Raji (cell line): ENCODE results near the gene UNC93B1.

Source experiments
- POLR2A ChIP-seq: IDR thresholded peaks from 2 replicates; pipeline ENCODE4 v1.6.1; 2011; ENCODE audit warnings: low read depth, low read length, control low read depth; ENCODE audit not compliant: insufficient read depth

UNC93B1 gene

DNA sequence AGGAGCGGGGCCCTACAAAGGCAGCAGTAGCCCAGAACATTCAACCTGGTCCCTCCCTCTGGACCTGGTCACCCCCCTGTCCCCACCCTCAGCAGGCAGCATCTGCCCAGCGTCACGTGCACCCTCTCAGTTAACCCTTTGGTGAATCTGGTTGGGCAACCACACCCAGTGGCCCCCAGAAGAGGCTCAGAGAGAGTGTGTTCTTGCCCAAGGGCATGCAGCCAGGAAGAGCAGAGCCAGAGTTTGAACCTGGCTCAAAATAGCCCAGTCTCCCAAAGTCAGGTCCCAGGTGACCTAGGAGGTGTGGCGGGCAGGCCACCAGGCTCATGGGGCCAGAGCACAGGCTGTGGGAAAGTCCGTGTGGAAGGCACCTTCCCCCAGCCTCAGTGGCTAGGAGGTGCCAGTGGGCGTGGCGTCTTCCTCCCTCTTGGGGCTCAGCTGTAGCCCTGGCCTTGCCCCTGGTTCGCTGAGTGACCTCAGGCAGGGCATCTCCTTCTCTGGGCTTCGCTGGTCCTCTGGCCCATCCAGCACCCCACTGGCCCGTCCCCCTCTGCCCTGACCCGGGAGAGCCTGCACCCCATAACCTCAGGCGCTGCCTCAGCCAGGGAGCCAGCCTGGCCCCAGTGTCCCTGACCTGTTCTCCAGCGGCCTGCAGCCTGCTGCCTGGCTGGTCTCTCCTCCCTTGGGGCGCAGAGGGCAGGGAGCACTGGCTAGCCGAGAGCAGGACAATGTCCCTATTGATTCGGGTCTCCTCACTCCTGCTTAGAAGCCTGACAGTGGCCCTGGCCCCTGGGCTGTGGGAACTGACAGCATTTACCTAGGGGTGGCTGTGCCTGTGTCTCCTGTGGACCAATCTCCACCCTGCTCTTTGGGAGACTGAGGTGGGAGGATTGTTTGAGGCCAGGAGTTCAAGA, 13.3 kb upstream of the UNC93B1 start:
- no peak for TF ChIP-seq POLR2A

DNA sequence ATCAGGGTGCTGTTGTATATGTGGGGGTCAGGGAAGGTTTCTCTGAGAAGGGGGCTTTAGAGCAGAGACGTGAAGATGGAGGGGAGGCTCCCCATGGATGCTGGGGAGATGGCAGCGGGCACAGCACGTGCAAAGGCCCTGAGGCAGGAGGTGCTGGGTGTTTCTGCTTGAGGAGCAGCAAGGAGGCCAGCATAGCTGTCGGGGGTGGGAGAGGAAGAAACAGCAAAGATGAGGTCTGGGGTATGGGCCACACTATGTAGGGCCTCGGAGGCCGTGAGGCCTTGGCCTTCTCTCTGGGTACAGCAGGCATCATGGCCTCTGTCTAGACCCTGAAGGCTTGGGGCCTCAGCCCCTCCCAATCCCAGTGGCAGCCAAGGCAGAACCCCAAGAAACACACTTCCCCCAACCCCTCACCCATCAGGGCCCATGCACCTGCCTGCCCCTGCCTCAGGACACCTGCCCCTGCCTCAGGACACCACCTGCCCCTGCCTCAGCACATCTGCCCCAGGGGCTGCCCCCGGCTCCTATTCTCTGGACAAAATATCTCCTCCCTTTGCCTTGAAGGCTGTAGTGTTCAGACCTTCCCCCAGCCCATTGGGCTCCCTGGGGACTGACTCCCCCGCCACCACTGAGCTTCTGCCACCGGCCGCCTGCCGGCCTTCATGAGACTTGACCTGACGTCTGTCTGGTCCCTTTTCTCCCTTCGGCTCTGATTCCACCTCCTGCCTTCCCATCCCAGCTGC, 12.4 kb upstream of the UNC93B1 start:
- no peak for TF ChIP-seq POLR2A

DNA sequence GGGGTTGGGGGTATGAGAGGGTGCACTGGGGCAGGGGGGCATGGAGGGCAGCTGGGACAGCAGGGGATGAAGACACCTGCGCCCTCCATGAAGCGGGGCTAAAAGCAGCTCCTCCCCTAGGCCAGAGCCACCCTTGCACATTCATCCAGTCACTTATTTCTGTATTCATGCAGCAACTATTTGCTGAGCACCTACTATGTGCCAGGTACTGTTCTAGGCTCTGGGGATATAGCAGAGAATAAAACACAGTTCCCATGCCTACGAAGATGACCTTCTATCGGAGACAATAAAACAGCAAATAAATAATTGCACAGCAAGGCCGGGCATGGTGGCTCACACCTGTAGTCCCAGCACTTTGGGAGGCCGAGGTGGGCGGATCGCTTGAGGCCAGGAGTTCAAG, 11.6 kb upstream of the UNC93B1 start:
- no peak for TF ChIP-seq POLR2A

DNA sequence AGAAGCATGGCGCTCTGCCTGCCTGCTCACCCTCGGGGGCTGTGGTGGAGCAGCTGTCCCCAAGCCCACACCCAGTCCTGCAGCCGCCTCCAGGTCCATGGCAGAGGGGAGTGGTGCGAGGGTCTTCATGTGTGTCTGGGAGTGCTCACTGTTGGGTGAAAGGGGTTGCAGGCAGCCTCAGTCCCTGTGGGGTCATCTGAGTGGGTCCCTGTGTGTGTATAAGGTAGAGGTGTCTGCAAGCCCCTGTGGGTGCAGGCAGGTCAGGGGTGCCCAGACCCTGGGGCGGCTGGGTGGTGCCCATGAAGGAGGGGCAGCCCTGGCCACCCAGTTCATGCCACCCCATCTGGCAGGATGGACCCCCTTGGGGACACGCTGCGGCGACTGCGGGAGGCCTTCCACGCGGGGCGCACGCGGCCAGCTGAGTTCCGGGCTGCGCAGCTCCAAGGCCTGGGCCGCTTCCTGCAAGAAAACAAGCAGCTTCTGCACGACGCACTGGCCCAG, 11.1 kb upstream of the UNC93B1 start:
- no peak for TF ChIP-seq POLR2A

DNA sequence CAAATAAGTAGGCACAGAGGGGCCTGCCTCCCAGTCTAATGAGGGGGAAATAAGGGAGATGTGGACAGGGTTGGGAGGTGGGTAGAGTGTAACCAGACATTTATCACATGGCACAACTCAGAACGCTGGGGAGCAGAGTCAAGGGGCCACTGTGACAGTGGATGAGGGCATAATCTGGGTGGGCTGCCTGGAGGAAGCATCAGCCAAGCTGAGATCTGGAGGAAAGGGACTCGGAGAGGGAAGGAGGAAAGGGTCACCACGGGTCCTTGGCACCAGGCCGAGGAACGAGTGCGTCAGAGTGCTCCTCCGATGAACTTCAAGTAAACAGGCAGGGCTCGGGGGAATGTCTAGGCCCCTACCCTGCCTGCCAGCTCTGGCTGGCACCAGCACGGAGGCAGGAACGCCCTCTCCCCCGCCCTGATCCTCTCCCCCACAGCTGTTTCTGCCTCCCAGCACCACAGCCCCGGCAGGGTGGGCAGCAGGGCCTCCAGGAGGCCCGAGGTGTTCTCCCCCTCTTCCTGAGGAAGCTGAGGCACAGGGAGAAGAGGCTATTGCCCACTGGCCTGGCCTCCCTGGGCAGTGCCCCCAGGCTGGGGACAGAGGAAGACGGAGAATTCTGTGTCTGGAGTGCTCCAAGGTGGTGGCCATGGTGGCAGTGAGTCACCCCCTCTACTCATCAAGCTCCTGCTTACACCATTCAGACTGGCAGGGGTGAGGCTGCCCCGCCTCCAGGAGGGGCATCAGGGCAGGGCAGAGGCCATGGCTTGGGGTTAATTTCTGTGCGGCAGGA, 10.5 kb upstream of the UNC93B1 start:
- TF ChIP-seq POLR2A = no peak

DNA sequence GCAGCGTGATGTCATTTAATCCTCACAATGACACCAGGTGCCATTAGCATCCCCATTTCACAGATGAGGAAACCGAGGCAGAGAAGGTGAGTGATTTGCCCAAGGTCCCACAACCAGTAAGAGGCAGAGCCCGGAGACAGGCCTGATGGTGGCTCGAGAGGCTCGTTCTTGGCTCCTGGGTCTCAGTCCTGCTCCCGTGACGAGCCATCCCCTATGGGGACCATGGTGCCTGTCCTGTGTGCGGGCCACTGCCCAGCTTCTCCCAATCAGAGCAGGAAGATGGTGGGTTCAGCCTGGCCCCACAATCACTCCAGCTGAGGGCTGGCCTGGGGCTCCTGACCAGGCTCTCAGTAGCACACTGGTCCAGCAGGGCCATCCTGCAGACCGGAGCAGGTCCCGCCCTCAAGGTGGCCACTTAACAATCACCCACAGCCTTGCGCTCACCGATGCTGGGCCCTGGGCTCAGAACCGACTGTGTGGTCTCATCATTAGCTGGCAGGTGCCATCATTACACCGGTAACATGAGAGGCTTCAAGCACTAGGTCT, 9.8 kb upstream of the UNC93B1 start:
- no peak for TF ChIP-seq POLR2A

DNA sequence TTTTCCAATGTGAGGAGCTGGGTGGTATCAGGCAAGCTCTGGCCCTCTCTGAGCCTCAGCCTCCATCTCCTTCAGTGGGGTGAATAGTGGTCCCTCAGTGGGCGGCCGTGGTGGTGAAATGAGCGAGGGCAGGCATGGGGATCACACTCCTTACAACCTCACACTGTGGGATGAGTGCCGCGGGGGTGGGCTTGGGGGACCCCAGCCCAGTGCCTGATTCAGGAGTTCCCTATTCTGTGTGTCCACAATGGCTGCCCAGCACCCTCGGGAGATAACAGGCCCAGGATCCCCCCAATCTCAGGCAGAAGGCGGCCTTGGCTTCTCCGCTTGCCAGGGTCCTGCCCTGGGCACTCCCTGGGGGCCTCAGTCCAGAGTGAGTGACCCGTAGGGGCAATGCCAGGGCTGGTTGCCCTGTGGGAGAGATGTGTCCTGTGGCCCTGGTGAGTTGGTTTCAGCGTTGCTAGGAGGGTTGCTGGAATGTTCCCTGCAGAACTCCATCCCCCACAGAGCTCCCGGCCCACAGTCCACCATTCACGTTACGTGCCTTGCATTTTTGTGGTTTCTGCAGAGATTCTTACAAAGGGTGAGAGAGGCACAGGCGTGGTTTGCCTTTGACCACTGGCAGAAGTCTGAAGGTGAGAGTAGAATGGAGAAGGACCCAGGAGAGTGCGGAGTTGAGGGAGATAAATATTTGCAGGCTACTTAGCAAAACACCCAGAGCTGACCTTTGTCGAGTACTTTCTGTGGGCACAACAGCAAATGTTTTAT, 9.1 kb upstream of the UNC93B1 start:
- TF ChIP-seq POLR2A = no peak

DNA sequence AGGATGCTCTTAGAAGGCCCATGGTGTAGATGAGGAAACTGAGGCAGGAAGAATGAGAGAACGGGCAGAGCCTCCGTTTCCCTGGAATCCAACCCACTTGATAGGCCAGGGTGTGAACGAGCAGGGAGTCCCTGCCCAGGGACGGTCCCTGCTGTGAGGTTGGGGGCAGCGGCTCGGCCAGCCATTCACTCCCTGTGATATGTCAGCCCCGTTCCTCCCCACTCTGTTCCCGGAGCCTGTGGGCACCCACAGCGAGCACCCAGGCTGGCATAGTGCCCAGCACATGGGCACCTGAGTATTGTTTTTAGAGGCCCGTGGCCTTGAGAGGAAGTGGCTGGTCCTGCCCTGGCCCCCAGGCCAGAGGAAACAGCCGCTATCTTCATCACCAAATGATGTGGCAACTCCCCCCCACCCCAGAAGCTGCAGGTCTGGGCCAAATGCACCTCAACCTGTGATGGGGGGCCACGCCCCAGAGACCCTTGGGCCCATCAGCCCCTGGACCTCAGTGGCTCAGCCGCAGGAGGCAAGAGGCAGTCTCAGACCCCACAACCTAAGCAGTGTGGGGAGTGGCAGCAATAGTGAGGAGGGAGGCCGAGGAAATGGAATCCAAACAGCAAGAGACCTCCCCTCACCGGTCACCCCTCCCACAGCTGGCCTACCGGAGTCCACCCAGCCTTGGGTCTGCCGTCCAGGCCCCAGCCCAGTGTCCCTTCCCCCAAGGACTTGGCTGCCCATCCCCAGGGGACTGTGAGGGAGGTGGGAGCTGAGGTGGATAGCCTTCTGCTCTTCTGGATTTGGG, 8.3 kb upstream of the UNC93B1 start:
- no peak for TF ChIP-seq POLR2A

DNA sequence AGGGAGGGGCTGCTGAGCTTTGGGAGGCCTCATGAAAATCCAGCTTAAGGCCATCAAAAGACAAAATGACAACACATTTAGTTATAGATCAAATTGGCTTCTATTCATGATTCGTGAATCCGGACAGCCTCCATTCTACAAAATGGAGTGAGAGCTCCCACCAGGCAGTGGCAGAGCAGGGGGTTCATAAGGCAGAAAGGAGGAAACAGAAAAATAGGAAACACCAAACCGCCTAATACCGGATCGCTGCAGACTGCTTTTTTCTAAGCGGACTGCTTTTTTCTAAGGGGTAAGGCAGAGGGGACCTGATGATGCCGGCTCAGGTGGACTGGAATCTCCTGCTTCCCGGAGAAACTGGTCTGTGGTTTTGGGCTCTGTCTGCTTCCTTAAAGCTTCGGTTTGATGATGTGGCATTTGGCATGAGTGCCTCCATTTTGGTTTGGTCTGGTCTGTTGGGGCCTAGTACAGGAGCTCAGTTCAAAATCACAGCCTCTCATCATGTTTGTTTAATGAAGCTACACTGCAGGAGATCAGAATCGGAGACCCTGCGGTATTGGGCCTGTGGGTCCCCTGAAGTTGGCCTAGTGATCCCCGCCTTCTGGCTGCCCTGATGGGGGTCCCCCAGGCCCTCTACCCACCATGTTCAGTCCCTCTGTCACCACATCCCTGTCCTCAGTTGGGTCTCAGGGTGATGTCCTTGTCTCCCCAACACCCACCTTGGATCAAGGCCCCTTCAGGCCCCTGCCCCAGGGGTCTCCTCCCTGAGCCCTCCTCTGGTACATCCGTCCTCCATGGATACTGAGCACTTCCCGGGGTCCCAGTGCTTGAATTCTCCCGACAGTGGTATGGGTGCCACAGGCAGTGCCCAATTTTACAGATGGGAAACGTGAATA, 7.4 kb upstream of the UNC93B1 start:
- TF ChIP-seq POLR2A = no peak

DNA sequence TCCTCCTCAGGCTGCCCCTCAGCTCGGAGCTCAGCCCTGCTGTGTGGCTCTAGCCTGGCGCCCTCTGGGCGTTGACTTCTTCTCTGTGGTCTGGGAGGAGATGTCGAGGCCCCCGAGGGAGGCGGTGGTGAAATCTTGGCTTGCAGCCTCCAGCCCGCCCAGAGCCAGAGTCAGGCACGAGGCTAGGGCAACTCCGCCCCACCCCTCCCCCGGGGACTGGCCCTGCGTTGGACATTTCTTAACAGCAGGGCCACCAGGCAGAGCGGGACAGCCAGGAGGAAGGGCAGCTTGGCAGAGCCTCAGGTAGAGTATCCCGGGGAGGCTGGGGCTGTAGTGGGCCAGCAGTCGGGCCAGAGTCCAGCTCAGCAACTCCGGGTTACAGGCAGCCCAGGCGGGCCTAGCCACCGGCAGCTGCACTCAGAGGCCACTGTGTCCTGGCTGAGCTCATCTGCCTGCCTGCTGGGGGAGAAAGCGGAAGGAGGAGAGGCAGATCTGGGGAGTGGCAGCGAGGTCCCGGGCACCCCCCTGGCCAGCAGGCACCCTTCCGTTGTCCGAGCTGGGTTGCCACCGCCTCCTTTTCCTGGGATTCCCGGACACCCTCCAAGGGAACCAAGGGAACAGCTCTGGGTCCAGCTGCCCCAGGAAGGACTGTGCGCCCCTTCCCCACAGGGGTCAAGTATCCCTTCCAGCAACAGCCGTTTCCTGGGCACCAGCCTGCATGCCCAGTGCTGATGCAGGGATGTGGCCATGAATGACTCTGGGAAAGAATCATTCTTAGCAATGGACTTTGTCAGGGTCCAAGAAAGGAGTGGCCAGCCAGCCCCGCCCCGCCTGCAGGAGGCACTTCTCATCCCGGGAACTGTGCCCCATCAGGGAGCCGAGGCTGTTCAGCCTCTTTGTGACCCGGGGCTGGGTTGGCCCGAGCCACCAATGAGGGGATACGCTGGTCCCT, 6.5 kb upstream of the UNC93B1 start, which contains the start of gene ALDH3B1:
TSS of gene ALDH3B1 (plus strand) at position 238 of the 952 bp plus-strand sequence. CDS start 4,971 bp downstream, outside the sequence.
- TF ChIP-seq POLR2A = no peak

DNA sequence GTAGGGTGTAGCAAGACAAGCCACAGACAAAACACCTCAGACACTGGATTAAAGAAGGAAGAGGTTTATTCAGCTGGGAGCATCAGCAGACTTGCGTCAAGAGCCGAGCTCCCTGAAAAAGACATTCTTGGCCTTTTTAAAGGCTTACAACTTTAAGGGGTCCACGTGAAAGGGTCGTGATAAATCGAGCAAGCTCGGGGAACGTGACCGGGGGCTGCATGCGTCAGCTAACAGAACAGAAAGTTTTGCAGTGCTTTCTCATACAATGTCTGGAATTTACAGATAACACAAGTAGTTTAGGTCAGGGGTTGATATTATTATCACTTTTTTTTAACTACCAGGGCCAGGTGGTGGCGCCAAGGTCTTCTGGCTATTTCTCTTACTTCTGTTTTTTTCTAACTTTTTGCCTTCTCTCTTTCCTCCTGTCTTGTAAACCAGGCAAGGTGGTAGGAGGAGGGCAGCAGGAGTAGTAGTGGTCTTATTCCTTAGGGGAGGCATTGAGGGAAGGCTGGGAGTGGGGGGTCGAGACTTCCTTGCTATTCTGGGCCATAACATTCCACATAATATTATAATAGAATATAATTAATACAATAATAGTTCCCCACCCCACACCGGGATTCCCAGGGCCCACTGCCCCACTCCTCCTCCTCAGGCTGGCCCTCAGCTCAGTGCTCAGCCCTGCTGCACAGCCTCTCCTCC, 5.6 kb upstream of the UNC93B1 start:
- no peak for TF ChIP-seq POLR2A
